Suprapubic skin (tissue), 4 donors: ENCODE measurements around the gene UBE2R2.

Experiments used
- EP300 ChIP-seq: sonication (generic); formaldehyde crosslinking; IDR thresholded peaks from one replicate; pipeline ENCODE4 v1.6.1; 2017; ENCODE audit warnings: antibody characterized with exemption
- POLR2A ChIP-seq, 2 donors: fragments of 450-650 bp; IDR thresholded peaks; one replicate each; pipeline ENCODE4 v1.6.1; 2017; ENCODE audit warnings: antibody characterized with exemption in 2 of 2, mild to moderate bottlenecking in 2 of 2, moderate library complexity in 2 of 2
- POLR2AphosphoS5 ChIP-seq, 3 donors: sonication (generic); formaldehyde crosslinking; IDR thresholded peaks; one replicate each; pipeline ENCODE4 v1.6.1; 2017; ENCODE audit warnings: antibody characterized with exemption in 3 of 3
- TF ChIP-seq, protein P1 (sequence below), 2 donors: fragments of 200-600 bp in 1 of 2; fragments of 450-650 bp in 1 of 2; sonication (generic) in 1 of 2; IDR thresholded peaks; one replicate each; pipeline ENCODE4 v1.5.1; 2016 to 2019; ENCODE audit warnings: antibody characterized with exemption in 2 of 2, mild to moderate bottlenecking in 1 of 2, moderate library complexity in 1 of 2

DNA sequence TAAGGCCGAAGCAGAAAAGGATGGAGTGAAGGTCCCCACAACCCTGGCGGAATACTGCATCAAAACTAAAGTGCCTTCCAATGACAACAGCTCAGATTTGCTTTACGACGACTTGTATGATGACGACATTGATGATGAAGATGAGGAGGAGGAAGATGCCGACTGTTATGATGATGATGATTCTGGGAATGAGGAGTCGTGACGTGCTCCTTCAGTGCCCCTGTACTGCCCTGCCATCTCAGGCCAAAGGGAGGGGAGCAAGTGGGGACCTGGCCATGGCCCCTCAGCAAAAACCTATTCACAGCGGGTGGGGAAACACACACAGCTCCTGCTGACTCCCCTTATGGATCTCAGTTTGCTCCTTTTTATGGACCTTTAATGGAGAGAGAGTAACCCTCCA is 100.1 kb downstream of the UBE2R2 start:
- TF ChIP-seq, protein P1, sequence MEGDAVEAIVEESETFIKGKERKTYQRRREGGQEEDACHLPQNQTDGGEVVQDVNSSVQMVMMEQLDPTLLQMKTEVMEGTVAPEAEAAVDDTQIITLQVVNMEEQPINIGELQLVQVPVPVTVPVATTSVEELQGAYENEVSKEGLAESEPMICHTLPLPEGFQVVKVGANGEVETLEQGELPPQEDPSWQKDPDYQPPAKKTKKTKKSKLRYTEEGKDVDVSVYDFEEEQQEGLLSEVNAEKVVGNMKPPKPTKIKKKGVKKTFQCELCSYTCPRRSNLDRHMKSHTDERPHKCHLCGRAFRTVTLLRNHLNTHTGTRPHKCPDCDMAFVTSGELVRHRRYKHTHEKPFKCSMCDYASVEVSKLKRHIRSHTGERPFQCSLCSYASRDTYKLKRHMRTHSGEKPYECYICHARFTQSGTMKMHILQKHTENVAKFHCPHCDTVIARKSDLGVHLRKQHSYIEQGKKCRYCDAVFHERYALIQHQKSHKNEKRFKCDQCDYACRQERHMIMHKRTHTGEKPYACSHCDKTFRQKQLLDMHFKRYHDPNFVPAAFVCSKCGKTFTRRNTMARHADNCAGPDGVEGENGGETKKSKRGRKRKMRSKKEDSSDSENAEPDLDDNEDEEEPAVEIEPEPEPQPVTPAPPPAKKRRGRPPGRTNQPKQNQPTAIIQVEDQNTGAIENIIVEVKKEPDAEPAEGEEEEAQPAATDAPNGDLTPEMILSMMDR (IDR thresholded peaks at IDR 0.05): no peak
- TF ChIP-seq POLR2A (IDR thresholded peaks at IDR 0.05) (no peak), POLR2AphosphoS5 (IDR thresholded peaks at IDR 0.05) (no peak), EP300 (no peak)
